Vein endothelial cell (primary cell): ENCODE results near the gene BTBD16. TPM values are rescaled to one million over a fixed set of nuclear protein-coding genes. Genes with fewer than 3 reads are reported as not detected.

Source experiments
- small RNA-seq: library from RNA; depleted of rRNA; stranded (forward); fragments of <200 nt; gene quantifications from one replicate; pipeline ENCODE3, GENCODE V24; 2012
- total RNA-seq: library from RNA; depleted of rRNA; stranded (reverse); fragments of >200 nt; gene quantifications from 2 replicates; pipeline ENCODE4 v1.2.3, GENCODE V29; 2012

Gene BTBD16
- total RNA-seq, result not detected in 2 replicates

DNA sequence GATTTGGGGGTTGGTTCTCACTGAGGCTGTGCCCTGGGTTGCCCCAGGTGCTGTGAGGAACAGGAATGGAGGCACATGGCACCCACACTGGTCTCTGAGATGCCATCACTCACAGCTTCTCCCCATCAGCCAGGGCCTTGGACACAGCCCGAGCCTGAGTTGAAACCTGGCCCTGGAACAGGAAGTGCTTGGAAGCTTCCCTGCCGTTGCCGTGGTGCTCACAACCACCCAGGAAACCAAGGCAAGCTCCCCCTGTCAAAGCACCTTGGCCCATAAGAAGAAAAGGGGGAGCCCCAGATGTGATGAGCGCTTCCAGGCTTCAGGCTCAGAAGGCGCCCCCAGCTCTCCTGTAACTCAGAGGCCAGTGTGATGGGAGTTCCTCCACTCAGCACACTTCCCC lies at the start of gene BTBD16:
BTBD16 (plus strand) TSS at position 221 of the 400 bp plus-strand sequence. CDS start 3,786 bp downstream, outside the sequence.

DNA sequence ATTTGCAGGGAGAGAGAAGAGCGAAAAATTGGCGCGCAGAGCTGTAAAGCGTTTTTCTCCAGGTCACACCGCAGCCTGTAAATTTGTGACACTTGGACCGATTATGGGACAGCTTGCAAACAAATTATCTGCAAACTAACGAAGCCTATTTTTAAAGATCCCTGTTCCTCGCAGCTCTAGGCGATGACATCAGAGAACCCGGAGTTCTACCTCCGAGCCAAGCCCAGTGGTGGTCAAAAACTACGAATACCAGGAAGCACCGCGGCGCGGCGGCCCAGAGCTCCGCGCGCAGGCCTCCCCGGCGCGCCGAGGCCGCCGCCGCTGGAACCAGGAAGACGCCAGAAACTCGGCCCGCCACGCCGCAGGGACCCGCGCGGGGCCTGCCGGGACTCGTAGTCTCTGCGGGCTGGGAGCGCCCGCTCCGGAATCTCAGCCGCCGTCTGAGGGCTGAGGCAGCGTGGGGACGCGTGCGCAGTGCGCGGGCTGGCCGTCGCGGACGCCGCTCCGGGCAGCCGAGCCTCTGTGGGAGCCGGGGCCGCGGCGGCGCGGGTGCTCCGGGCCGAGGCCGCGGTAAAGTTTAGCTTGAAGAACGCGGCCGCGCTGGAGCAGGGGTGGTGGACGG lies 103.3 kb downstream of the BTBD16 start, which contains the start of gene PLEKHA1:
PLEKHA1 (plus strand) TSS at position 472 of the 622 bp plus-strand sequence. CDS start 18,493 bp downstream, outside the sequence.

Small RNA genes lying within 50 kb of the gene (small RNA-seq; reads per million reads assigned to genes)
- gene RNU6-728P, result not detected

Other genes with a start within 250 kb of the BTBD16 start
- gene PLEKHA1, start 103.4 kb downstream of the BTBD16 start, total RNA-seq, result 44.7 and 60.9 TPM in 2 replicates
- gene ARMS2, start 183.4 kb downstream of the BTBD16 start, total RNA-seq, result not detected in 2 replicates
- 32.0 and 39.1 TPM in 2 replicates for gene HTRA1, start 190.3 kb downstream of the BTBD16 start, total RNA-seq